Adipocyte (in vitro differentiated cells): ENCODE results near the gene TAF4B.

Source experiments
- DNase-seq: peaks from one replicate; pipeline ENCODE4 v3.0.0-alpha.2; 2015; ENCODE audit warnings: low read depth
- H3K27me3 ChIP-seq: replicated peaks from 2 replicates; pipeline ENCODE4 v1.7.0; 2013; ENCODE audit warnings: mild to moderate bottlenecking, low read length, moderate library complexity; ENCODE audit not compliant: control insufficient read depth, insufficient read depth
- H3K36me3 ChIP-seq: 2 replicates; pipeline ENCODE4 v1.7.0; 2013; ENCODE audit warnings: low read length, mild to moderate bottlenecking, moderate library complexity; ENCODE audit not compliant: control insufficient read depth, insufficient read depth, severe bottlenecking
- H3K4me1 ChIP-seq: 2 replicates; pipeline ENCODE4 v1.7.0; 2013; ENCODE audit warnings: mild to moderate bottlenecking, low read length, moderate library complexity; ENCODE audit not compliant: control insufficient read depth, insufficient read depth
- H3K4me3 ChIP-seq: 2 replicates; pipeline ENCODE4 v1.7.0; 2013; ENCODE audit warnings: mild to moderate bottlenecking, low read length, moderate library complexity
- H3K9ac ChIP-seq: 2 replicates; pipeline ENCODE4 v1.7.0; 2013; ENCODE audit warnings: mild to moderate bottlenecking, low read length, moderate library complexity
- H3K9me3 ChIP-seq: 2 replicates; pipeline ENCODE4 v1.7.0; 2013; ENCODE audit warnings: mild to moderate bottlenecking, low read length, moderate library complexity; ENCODE audit not compliant: control insufficient read depth

Gene TAF4B

GRCh38 chr18:26309281-26309680 is 83.0 kb downstream of the TAF4B start:
- no peak overlapping the region for H3K9ac ChIP-seq
- peaks cover 10% of the 10 kb centered on the region for H3K4me1 ChIP-seq
- no peak overlapping the region for H3K4me3 ChIP-seq
- no peaks in the 10 kb centered on the region for H3K36me3 ChIP-seq
- no peaks in the 10 kb centered on the region for H3K27me3 ChIP-seq
- DNase-seq = peak; percentile 82
- H3K9me3 ChIP-seq = no peaks in the 10 kb centered on the region

- no peak overlapping the region for H3K4me3 ChIP-seq
- H3K9ac ChIP-seq = no peak overlapping the region
- H3K27me3 ChIP-seq = no peaks in the 10 kb centered on the region
- H3K9me3 ChIP-seq = no peaks in the 10 kb centered on the region
- no peaks in the 10 kb centered on the region for H3K36me3 ChIP-seq
- no peak for DNase-seq
- peaks cover 10% of the 10 kb centered on the region for H3K4me1 ChIP-seq
Measured at GRCh38 chr18:26312199-26312598, 86.0 kb downstream of the TAF4B start.

GRCh38 chr18:26317398-26317797 is 91.2 kb downstream of the TAF4B start:
- H3K27me3 ChIP-seq = no peaks in the 10 kb centered on the region
- no peaks in the 10 kb centered on the region for H3K4me1 ChIP-seq
- H3K4me3 ChIP-seq = no peak overlapping the region
- no peak overlapping the region for H3K9ac ChIP-seq
- H3K9me3 ChIP-seq = no peaks in the 10 kb centered on the region
- no peaks in the 10 kb centered on the region for H3K36me3 ChIP-seq
- peak; percentile 44 for DNase-seq

GRCh38 chr18:26320686-26321085 is 94.4 kb downstream of the TAF4B start:
- no peaks in the 10 kb centered on the region for H3K27me3 ChIP-seq
- no peak overlapping the region for H3K9ac ChIP-seq
- H3K4me1 ChIP-seq = no peaks in the 10 kb centered on the region
- no peak overlapping the region for H3K4me3 ChIP-seq
- no peaks in the 10 kb centered on the region for H3K36me3 ChIP-seq
- no peaks in the 10 kb centered on the region for H3K9me3 ChIP-seq
- DNase-seq = no peak

- Histone ChIP-seq H3K27me3 (no peaks in the 10 kb centered on the region), H3K9me3 (no peaks in the 10 kb centered on the region), H3K4me3 (no peak overlapping the region), H3K9ac (no peak overlapping the region), H3K4me1 (no peaks in the 10 kb centered on the region), H3K36me3 (no peaks in the 10 kb centered on the region)
- peak; percentile 24 for DNase-seq
Measured at GRCh38 chr18:26322890-26323653, 96.8 kb downstream of the TAF4B start.

- no peaks in the 10 kb centered on the region for H3K4me1 ChIP-seq
- H3K4me3 ChIP-seq = no peak overlapping the region
- no peaks in the 10 kb centered on the region for H3K36me3 ChIP-seq
- H3K9ac ChIP-seq = no peak overlapping the region
- H3K9me3 ChIP-seq = no peaks in the 10 kb centered on the region
- DNase-seq = no peak
- no peaks in the 10 kb centered on the region for H3K27me3 ChIP-seq
Measured at GRCh38 chr18:26325771-26326170, 99.5 kb downstream of the TAF4B start.

GRCh38 chr18:26327062-26327461 is 100.8 kb downstream of the TAF4B start:
- H3K9ac ChIP-seq = no peak overlapping the region
- no peaks in the 10 kb centered on the region for H3K36me3 ChIP-seq
- H3K4me3 ChIP-seq = no peak overlapping the region
- no peaks in the 10 kb centered on the region for H3K4me1 ChIP-seq
- H3K27me3 ChIP-seq = no peaks in the 10 kb centered on the region
- DNase-seq = no peak
- H3K9me3 ChIP-seq = no peaks in the 10 kb centered on the region

GRCh38 chr18:26332991-26333390 is 106.7 kb downstream of the TAF4B start:
- no peaks in the 10 kb centered on the region for H3K27me3 ChIP-seq
- H3K4me1 ChIP-seq = peaks cover 23% of the 10 kb centered on the region
- H3K9ac ChIP-seq = no peak overlapping the region
- H3K4me3 ChIP-seq = no peak overlapping the region
- no peaks in the 10 kb centered on the region for H3K9me3 ChIP-seq
- DNase-seq = no peak
- no peaks in the 10 kb centered on the region for H3K36me3 ChIP-seq

GRCh38 chr18:26335156-26335555 is 108.9 kb downstream of the TAF4B start:
- Histone ChIP-seq H3K9ac (peak overlapping the region; percentile 11), H3K36me3 (no peaks in the 10 kb centered on the region), H3K9me3 (no peaks in the 10 kb centered on the region), H3K4me1 (peaks cover 23% of the 10 kb centered on the region), H3K27me3 (no peaks in the 10 kb centered on the region), H3K4me3 (no peak overlapping the region)
- no peak for DNase-seq

GRCh38 chr18:26335571-26336487 is 109.6 kb downstream of the TAF4B start:
- DNase-seq = peak; percentile 73
- no peaks in the 10 kb centered on the region for H3K27me3 ChIP-seq
- no peaks in the 10 kb centered on the region for H3K36me3 ChIP-seq
- peaks cover 23% of the 10 kb centered on the region for H3K4me1 ChIP-seq
- H3K9me3 ChIP-seq = no peaks in the 10 kb centered on the region
- no peak overlapping the region for H3K4me3 ChIP-seq
- H3K9ac ChIP-seq = peak overlapping the region; percentile 11

- Histone ChIP-seq H3K9ac (no peak overlapping the region), H3K9me3 (no peaks in the 10 kb centered on the region), H3K4me3 (no peak overlapping the region), H3K27me3 (no peaks in the 10 kb centered on the region), H3K4me1 (peaks cover 23% of the 10 kb centered on the region), H3K36me3 (no peaks in the 10 kb centered on the region)
- DNase-seq = peak; percentile 20
Measured at GRCh38 chr18:26336572-26336971, 110.3 kb downstream of the TAF4B start.
